Activated CD4-positive, CD25-positive, alpha-beta regulatory T cell treated with anti-CD3 and anti-CD28 coated beads, Interleukin-2, amount 50 U/mL, for 16 hours (primary cell): ENCODE results near the gene EVA1C.

Experiments
- DNase-seq: peaks from one replicate; pipeline ENCODE4 v3.0.0-alpha.2; 2020; ENCODE audit warnings: low read depth, low spot score

EVA1C gene

GRCh38 chr21:32562426-32562825 lies 149.9 kb downstream of the EVA1C start:
- DNase-seq: no peak

- DNase-seq: no peak
Observed at GRCh38 chr21:32562915-32563314, 150.4 kb downstream of the EVA1C start.
